OCI-LY3 (cell line): Measurements from ENCODE around the gene NOCT.

ENCODE experiments used
- H2AFZ ChIP-seq: fragments of 200-600, 300-600 bp; shearing (Covaris generic); 2 replicates; pipeline ENCODE4 v1.6.0; 2014; ENCODE audit warnings: antibody characterized with exemption, low read depth, low read length
- H3K27ac ChIP-seq: fragments of 200-600, 300-600 bp; sonication (generic); 2 replicates; pipeline ENCODE4 v1.5.1; 2014; ENCODE audit warnings: mild to moderate bottlenecking, low read length, moderate library complexity, mixed read lengths
- H3K27me3 ChIP-seq: fragments of 200-600, 300-600 bp; sonication (generic); 2 replicates; pipeline ENCODE4 v1.6.1; 2014; ENCODE audit warnings: low read depth, low read length, mixed read lengths
- H3K36me3 ChIP-seq: fragments of 200-600, 300-600 bp; sonication (generic); replicated peaks from 2 replicates; pipeline ENCODE3; 2014; ENCODE audit warnings: low read depth, low read length, mixed read lengths
- H3K4me1 ChIP-seq: fragments of 300-600, 200-600 bp; sonication (generic); 2 replicates; pipeline ENCODE4 v1.6.1; 2014; ENCODE audit warnings: low read length, mixed read lengths
- H3K4me2 ChIP-seq: fragments of 200-600, 300-600 bp; sonication (generic); 2 replicates; pipeline ENCODE4 v1.6.1; 2014; ENCODE audit warnings: low read length, mixed read lengths
- H3K4me3 ChIP-seq: fragments of 300-600, 200-600 bp; sonication (generic); 2 replicates; pipeline ENCODE4 v1.5.1; 2014; ENCODE audit warnings: antibody characterized with exemption, mild to moderate bottlenecking, low read length, moderate library complexity
- H3K79me2 ChIP-seq: fragments of 300-600, 200-600 bp; shearing (Covaris generic); 2 replicates; pipeline ENCODE4 v1.6.1; 2014; ENCODE audit warnings: mild to moderate bottlenecking, low read length, mixed read lengths
- H3K9ac ChIP-seq: fragments of 300-600, 200-600 bp; shearing (Covaris generic); 2 replicates; pipeline ENCODE4 v1.6.0; 2014; ENCODE audit warnings: mild to moderate bottlenecking, low read length, moderate library complexity
- H3K9me3 ChIP-seq: fragments of 200-600, 300-600 bp; shearing (Covaris generic); 2 replicates; pipeline ENCODE4 v1.6.1; 2014; ENCODE audit warnings: low read length, mixed read lengths; ENCODE audit not compliant: insufficient read depth
- H4K20me1 ChIP-seq: fragments of 200-600, 300-600 bp; sonication (generic); 2 replicates; pipeline ENCODE4 v1.6.1; 2016; ENCODE audit warnings: low read length, mixed read lengths; ENCODE audit not compliant: insufficient read depth
- EZH2phosphoT487 ChIP-seq: fragments of 200-600 bp; shearing (Covaris generic); IDR thresholded peaks from 2 replicates; pipeline ENCODE4 v1.6.1; 2018; ENCODE audit warnings: antibody characterized with exemption, mixed run types, low read depth
- TF ChIP-seq, protein P1 (sequence below): fragments of 200-600, 300-600 bp; sonication (generic); IDR thresholded peaks from 2 replicates; pipeline ENCODE4 v1.5.1; 2014; ENCODE audit warnings: antibody characterized with exemption, low read length, low read depth

NOCT gene

GRCh38 chr4:138976526-138976925 is 39.1 kb upstream of the NOCT start:
- H3K9me3 ChIP-seq, result no peaks in the 10 kb centered on the region
- no peak overlapping the region for H3K4me2 ChIP-seq
- H3K4me1 ChIP-seq, result peaks cover 41% of the 10 kb centered on the region
- no peaks in the 10 kb centered on the region for H4K20me1 ChIP-seq
- no peak overlapping the region for H3K27ac ChIP-seq
- no peak overlapping the region for H3K4me3 ChIP-seq
- no peak overlapping the region for H2AFZ ChIP-seq
- no peaks in the 10 kb centered on the region for H3K36me3 ChIP-seq
- no peak overlapping the region for H3K9ac ChIP-seq
- H3K79me2 ChIP-seq, result no peaks in the 10 kb centered on the region
- no peak for TF ChIP-seq EZH2phosphoT487
- TF ChIP-seq, protein P1, sequence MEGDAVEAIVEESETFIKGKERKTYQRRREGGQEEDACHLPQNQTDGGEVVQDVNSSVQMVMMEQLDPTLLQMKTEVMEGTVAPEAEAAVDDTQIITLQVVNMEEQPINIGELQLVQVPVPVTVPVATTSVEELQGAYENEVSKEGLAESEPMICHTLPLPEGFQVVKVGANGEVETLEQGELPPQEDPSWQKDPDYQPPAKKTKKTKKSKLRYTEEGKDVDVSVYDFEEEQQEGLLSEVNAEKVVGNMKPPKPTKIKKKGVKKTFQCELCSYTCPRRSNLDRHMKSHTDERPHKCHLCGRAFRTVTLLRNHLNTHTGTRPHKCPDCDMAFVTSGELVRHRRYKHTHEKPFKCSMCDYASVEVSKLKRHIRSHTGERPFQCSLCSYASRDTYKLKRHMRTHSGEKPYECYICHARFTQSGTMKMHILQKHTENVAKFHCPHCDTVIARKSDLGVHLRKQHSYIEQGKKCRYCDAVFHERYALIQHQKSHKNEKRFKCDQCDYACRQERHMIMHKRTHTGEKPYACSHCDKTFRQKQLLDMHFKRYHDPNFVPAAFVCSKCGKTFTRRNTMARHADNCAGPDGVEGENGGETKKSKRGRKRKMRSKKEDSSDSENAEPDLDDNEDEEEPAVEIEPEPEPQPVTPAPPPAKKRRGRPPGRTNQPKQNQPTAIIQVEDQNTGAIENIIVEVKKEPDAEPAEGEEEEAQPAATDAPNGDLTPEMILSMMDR, result no peak
- H3K27me3 ChIP-seq, result peaks cover 10% of the 10 kb centered on the region; the same call in 1 of the 2 replicates

GRCh38 chr4:138977524-138977923 is 38.1 kb upstream of the NOCT start:
- peak overlapping the region; percentile 69 for H3K4me3 ChIP-seq
- peak overlapping the region; percentile 37 for H3K9ac ChIP-seq
- no peaks in the 10 kb centered on the region for H4K20me1 ChIP-seq
- peak overlapping the region; percentile 85 for H3K4me2 ChIP-seq
- peaks cover 10% of the 10 kb centered on the region; the same call in 1 of the 2 replicates for H3K27me3 ChIP-seq
- no peaks in the 10 kb centered on the region for H3K79me2 ChIP-seq
- H3K4me1 ChIP-seq, result peaks cover 48% of the 10 kb centered on the region
- no peaks in the 10 kb centered on the region for H3K36me3 ChIP-seq
- H3K27ac ChIP-seq, result peak overlapping the region; percentile 22
- no peaks in the 10 kb centered on the region for H3K9me3 ChIP-seq
- no peak for TF ChIP-seq EZH2phosphoT487
- TF ChIP-seq, protein P1, result no peak
- peak overlapping the region; percentile 44 for H2AFZ ChIP-seq

- peak overlapping the region; percentile 85 for H3K4me2 ChIP-seq
Measured at GRCh38 chr4:138978028-138978585, 37.5 kb upstream of the NOCT start.

DNA sequence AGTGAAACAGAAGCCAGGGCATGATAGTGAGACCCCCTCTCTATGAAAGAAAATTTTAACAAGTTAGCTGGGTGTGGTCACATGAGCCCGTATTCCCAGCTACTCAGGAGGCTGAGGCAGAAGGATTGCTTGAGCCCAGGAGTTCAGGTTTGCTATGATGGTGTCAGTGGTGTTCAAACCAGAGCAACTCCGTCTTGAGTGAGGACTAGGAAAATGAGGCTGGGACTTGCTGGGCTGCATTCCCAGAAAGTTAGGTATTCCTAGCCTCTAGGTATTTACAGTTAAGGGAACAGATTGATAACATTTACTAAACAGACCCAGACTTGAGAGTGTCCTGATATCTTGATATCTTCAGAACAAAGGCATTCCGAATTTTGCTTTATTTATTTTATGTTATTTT is 37.0 kb upstream of the NOCT start:
- Histone ChIP-seq H3K27ac (no peak overlapping the region), H3K4me3 (no peak overlapping the region), H3K9me3 (no peaks in the 10 kb centered on the region), H3K4me2 (no peak overlapping the region), H3K36me3 (no peaks in the 10 kb centered on the region), H3K27me3 (peaks cover 3% of the 10 kb centered on the region; the same call in 1 of the 2 replicates), H3K79me2 (no peaks in the 10 kb centered on the region), H3K9ac (no peak overlapping the region), H2AFZ (no peak overlapping the region), H3K4me1 (peaks cover 48% of the 10 kb centered on the region), H4K20me1 (no peaks in the 10 kb centered on the region)
- TF ChIP-seq EZH2phosphoT487, result no peak
- TF ChIP-seq, protein P1, result no peak

More at GRCh38 chr4:138978028-138978585, 37.5 kb upstream of the NOCT start:
- H2AFZ ChIP-seq, result peak overlapping the region; percentile 44
- peaks cover 48% of the 10 kb centered on the region for H3K4me1 ChIP-seq
- no peaks in the 10 kb centered on the region for H3K9me3 ChIP-seq
- peak overlapping the region; percentile 37 for H3K9ac ChIP-seq
- H3K36me3 ChIP-seq, result no peaks in the 10 kb centered on the region
- H3K4me3 ChIP-seq, result peak overlapping the region; percentile 69
- TF ChIP-seq, protein P1, result no peak
- TF ChIP-seq EZH2phosphoT487, result no peak
- H4K20me1 ChIP-seq, result no peaks in the 10 kb centered on the region
- peak overlapping the region; percentile 22 for H3K27ac ChIP-seq
- H3K79me2 ChIP-seq, result no peaks in the 10 kb centered on the region
- peaks cover 8% of the 10 kb centered on the region; the same call in 1 of the 2 replicates for H3K27me3 ChIP-seq
